Esophagus squamous epithelium (tissue), 4 donors: ENCODE measurements around the gene TCF19.

Source experiments
- CTCF ChIP-seq, 6 experiments: fragments of 450-650 bp in 4 of 6; fragments of 200-600 bp in 2 of 6; sonication (generic) in 2 of 6; IDR thresholded peaks; one replicate each; pipeline ENCODE4 v1.5.1; 2016 to 2019; ENCODE audit warnings: antibody characterized with exemption in 6 of 6, mild to moderate bottlenecking in 4 of 6, moderate library complexity in 4 of 6
- POLR2A ChIP-seq, 4 donors: fragments of 450-650 bp; IDR thresholded peaks; one replicate each; pipeline ENCODE4 v1.6.1; 2017; ENCODE audit warnings: antibody characterized with exemption in 4 of 4, mild to moderate bottlenecking in 4 of 4, moderate library complexity in 3 of 4

GRCh38 chr6:31174378-31174777, 16.0 kb downstream of the TCF19 start:
- no peak for TF ChIP-seq POLR2A (IDR thresholded peaks at IDR 0.05)
- TF ChIP-seq CTCF (IDR thresholded peaks at IDR 0.05): no peak
